Mesenchymal stem cell (in vitro differentiated cells and primary cell): Measurements from ENCODE around the gene UGT2B17.
"Not testable (repeated sequence)": the region's sequence is repeated elsewhere in the genome, so short reads cannot be mapped to it uniquely, and the experiment has no call there.

Experiments
- DNase-seq: peaks from one replicate; pipeline ENCODE4 v3.0.0-alpha.2; 2013
- H2AFZ ChIP-seq: one replicate; pipeline ENCODE4 v1.6.1; 2013; ENCODE audit warnings: low read depth, mild to moderate bottlenecking, control low read depth, inconsistent platforms, low read length, moderate library complexity
- H2AK5ac ChIP-seq: 2 replicates; pipeline ENCODE4 v1.6.1; 2013; ENCODE audit warnings: low read length, moderate library complexity, mild to moderate bottlenecking, inconsistent platforms; ENCODE audit not compliant: severe bottlenecking
- H2BK120ac ChIP-seq: one replicate; pipeline ENCODE4 v1.6.1; 2013; ENCODE audit warnings: low read depth, mild to moderate bottlenecking, inconsistent platforms, low read length, moderate library complexity
- H2BK12ac ChIP-seq, 2 experiments: one replicate each; pipeline ENCODE4 v1.6.1; 2013; ENCODE audit warnings: inconsistent platforms in 2 of 2, low read length in 2 of 2, mild to moderate bottlenecking in 2 of 2, moderate library complexity in 2 of 2, control low read depth in 1 of 2
- H2BK15ac ChIP-seq: one replicate; pipeline ENCODE4 v1.6.1; 2013; ENCODE audit warnings: mild to moderate bottlenecking, low read depth, inconsistent platforms; ENCODE audit not compliant: poor library complexity, severe bottlenecking
- H2BK5ac ChIP-seq: 2 replicates; pipeline ENCODE4 v1.6.1; 2013; ENCODE audit warnings: low read depth, mild to moderate bottlenecking, low read length, control low read depth, inconsistent platforms; ENCODE audit not compliant: poor library complexity, severe bottlenecking
- H3K14ac ChIP-seq, 2 experiments: one replicate each; pipeline ENCODE4 v1.6.1; 2013; ENCODE audit warnings: inconsistent platforms in 2 of 2, low read length in 2 of 2, control low read depth in 1 of 2, mild to moderate bottlenecking in 1 of 2, moderate library complexity in 1 of 2
- H3K18ac ChIP-seq, 2 experiments: one replicate each; pipeline ENCODE4 v1.6.1; 2013; ENCODE audit warnings: inconsistent platforms in 2 of 2, low read length in 2 of 2, control low read depth in 1 of 2, low read depth in 1 of 2, mild to moderate bottlenecking in 1 of 2
- H3K23ac ChIP-seq, 2 experiments: one replicate each; pipeline ENCODE4 v1.6.1; 2013; ENCODE audit warnings: inconsistent platforms in 2 of 2, low read length in 2 of 2, mild to moderate bottlenecking in 2 of 2, moderate library complexity in 2 of 2, control low read depth in 1 of 2
- H3K27ac ChIP-seq: 2 replicates; pipeline ENCODE4 v1.5.1; 2013; ENCODE audit warnings: mild to moderate bottlenecking, moderate library complexity, low read length, control low read depth, inconsistent platforms; ENCODE audit not compliant: poor library complexity, severe bottlenecking
- H3K27me3 ChIP-seq, 2 experiments: 2 replicates each; pipeline versions ENCODE4 v1.6.1 to v1.7.0; 2013; ENCODE audit warnings: low read length in 2 of 2, mild to moderate bottlenecking in 2 of 2, moderate library complexity in 2 of 2, control low read depth in 1 of 2, inconsistent platforms in 1 of 2; ENCODE audit not compliant: control insufficient read depth in 1 of 2, insufficient read depth in 1 of 2
- H3K36me3 ChIP-seq, 2 experiments: 2 replicates each; pipeline versions ENCODE4 v1.6.1 to v1.7.0; 2013; ENCODE audit warnings: low read length in 2 of 2, control low read depth in 1 of 2, inconsistent platforms in 1 of 2, low read depth in 1 of 2, mild to moderate bottlenecking in 1 of 2; ENCODE audit not compliant: insufficient read depth in 2 of 2, control insufficient read depth in 1 of 2
- H3K4ac ChIP-seq, 2 experiments: one replicate each; pipeline ENCODE4 v1.6.1; 2013; ENCODE audit warnings: inconsistent platforms in 2 of 2, low read length in 2 of 2, mild to moderate bottlenecking in 2 of 2, moderate library complexity in 2 of 2, control low read depth in 1 of 2, low read depth in 1 of 2
- H3K4me1 ChIP-seq: 2 replicates; pipeline ENCODE4 v1.6.1; 2013; ENCODE audit warnings: low read depth, low read length, control low read depth; ENCODE audit not compliant: control insufficient read depth, insufficient read depth
- H3K4me2 ChIP-seq: 2 replicates; pipeline ENCODE4 v1.6.1; 2013; ENCODE audit warnings: low read length, mild to moderate bottlenecking, inconsistent platforms; ENCODE audit not compliant: poor library complexity, severe bottlenecking
- H3K4me3 ChIP-seq, 2 experiments: 2 replicates each; pipeline versions ENCODE4 v1.5.1 to v1.7.0; 2013; ENCODE audit warnings: low read length in 2 of 2, mild to moderate bottlenecking in 2 of 2, control low read depth in 1 of 2, low read depth in 1 of 2; ENCODE audit not compliant: insufficient read depth in 1 of 2
- H3K79me1 ChIP-seq: replicated peaks from 2 replicates; pipeline ENCODE4 v1.6.1; 2013; ENCODE audit warnings: mild to moderate bottlenecking, control low read depth, low read length, inconsistent platforms; ENCODE audit not compliant: poor library complexity, severe bottlenecking
- H3K9ac ChIP-seq: 2 replicates; pipeline ENCODE4 v1.7.0; 2013; ENCODE audit warnings: mild to moderate bottlenecking, low read length, moderate library complexity
- H3K9me3 ChIP-seq: 2 replicates; pipeline ENCODE4 v1.7.0; 2013; ENCODE audit warnings: mild to moderate bottlenecking, low read length; ENCODE audit not compliant: control insufficient read depth
- H4K8ac ChIP-seq: one replicate; pipeline ENCODE4 v1.6.1; 2013; ENCODE audit warnings: inconsistent platforms, mild to moderate bottlenecking, low read length, moderate library complexity
- H4K91ac ChIP-seq: one replicate; pipeline ENCODE4 v1.6.1; 2013; ENCODE audit warnings: mild to moderate bottlenecking, low read length, inconsistent platforms
- WGBS: methylation state at CpG from one replicate; pipeline ENCODE4 v1.1.7; 2013; ENCODE audit warnings: mixed read lengths; 5-methylcytosine and 5-hydroxymethylcytosine counted together

Gene UGT2B17

GRCh38 chr4:68565082-68565481 is 11.0 kb downstream of the UGT2B17 start:
- DNase-seq, H3K4me2 ChIP-seq, H3K9me3 ChIP-seq, H4K91ac ChIP-seq, H4K8ac ChIP-seq, H3K14ac ChIP-seq, H3K36me3 ChIP-seq, H2BK15ac ChIP-seq, H2AFZ ChIP-seq, H3K18ac ChIP-seq, H3K4ac ChIP-seq, H2BK12ac ChIP-seq, H3K4me3 ChIP-seq, H3K9ac ChIP-seq, H3K4me1 ChIP-seq, H2BK120ac ChIP-seq, H3K79me1 ChIP-seq, H3K27ac ChIP-seq, H2AK5ac ChIP-seq, H3K23ac ChIP-seq, H2BK5ac ChIP-seq, H3K27me3 ChIP-seq: not testable (repeated sequence)
- WGBS: 100% methylated on average over 1 of the region's 1 CpG

- not testable (repeated sequence) for H3K27me3 ChIP-seq, H3K27ac ChIP-seq, H2BK120ac ChIP-seq, H3K4me3 ChIP-seq, H3K23ac ChIP-seq, H3K4me1 ChIP-seq, H2AK5ac ChIP-seq, H2BK5ac ChIP-seq, H3K18ac ChIP-seq, DNase-seq, H3K4me2 ChIP-seq, H3K9me3 ChIP-seq, H4K8ac ChIP-seq, H3K79me1 ChIP-seq, H4K91ac ChIP-seq, H3K36me3 ChIP-seq, H3K9ac ChIP-seq, H2BK12ac ChIP-seq, H3K4ac ChIP-seq, H2AFZ ChIP-seq, H2BK15ac ChIP-seq, H3K14ac ChIP-seq
- no CpG with 5 or more reads among the region's 1 CpG for WGBS
These were observed 15.6 kb downstream of the UGT2B17 start for GRCh38 chr4:68560364-68561070.

- not testable (repeated sequence) for H2AFZ ChIP-seq, H3K18ac ChIP-seq, H2BK120ac ChIP-seq, H3K4me1 ChIP-seq, H3K14ac ChIP-seq, H3K79me1 ChIP-seq, H3K27ac ChIP-seq, H3K4me3 ChIP-seq, H3K36me3 ChIP-seq, H2AK5ac ChIP-seq, H4K8ac ChIP-seq, H2BK5ac ChIP-seq, DNase-seq, H2BK15ac ChIP-seq, H4K91ac ChIP-seq, H3K4me2 ChIP-seq, H3K9me3 ChIP-seq, H2BK12ac ChIP-seq, H3K4ac ChIP-seq, H3K27me3 ChIP-seq, H3K23ac ChIP-seq, H3K9ac ChIP-seq
- WGBS: no CpG with 5 or more reads among the region's 1 CpG
These were observed 22.3 kb downstream of the UGT2B17 start for GRCh38 chr4:68553830-68554229.

- 0% methylated on average over 1 of the region's 5 CpGs for WGBS
- H3K4me1 ChIP-seq: not testable (repeated sequence)
These were observed 23.0 kb downstream of the UGT2B17 start for GRCh38 chr4:68552818-68553811.

More at GRCh38 chr4:68552818-68553811, 23.0 kb downstream of the UGT2B17 start:
- H3K14ac ChIP-seq, H3K36me3 ChIP-seq, H3K27ac ChIP-seq, H3K9me3 ChIP-seq, H2BK15ac ChIP-seq, H2BK5ac ChIP-seq, H3K79me1 ChIP-seq, H3K4me3 ChIP-seq, H3K18ac ChIP-seq, H2AFZ ChIP-seq, H2BK12ac ChIP-seq, H3K27me3 ChIP-seq, H4K91ac ChIP-seq, DNase-seq, H2AK5ac ChIP-seq, H3K23ac ChIP-seq, H3K9ac ChIP-seq, H3K4ac ChIP-seq, H4K8ac ChIP-seq, H3K4me2 ChIP-seq, H2BK120ac ChIP-seq: not testable (repeated sequence)
